GM19328 (cell line): ENCODE results near the gene PROX1.

Experiments used
- ATAC-seq: cut with Tn5 transposase; IDR thresholded peaks from one replicate; pipeline ENCODE4 v1.9.1; 2021; ENCODE audit warnings: mild to moderate bottlenecking, moderate library complexity; ENCODE audit not compliant: unreplicated experiment

Gene PROX1

GRCh38 chr1:213979751-213980586 is 7.8 kb upstream of the PROX1 start:
- ATAC-seq: no peak

GRCh38 chr1:213980906-213981305 is 6.9 kb upstream of the PROX1 start:
- no peak for ATAC-seq

GRCh38 chr1:213982289-213982671 is 5.5 kb upstream of the PROX1 start:
- no peak for ATAC-seq

GRCh38 chr1:213982672-213983492 is 4.9 kb upstream of the PROX1 start:
- no peak for ATAC-seq

- no peak for ATAC-seq
Measured at GRCh38 chr1:213983493-213984386, 4.0 kb upstream of the PROX1 start.

GRCh38 chr1:213984387-213985208 is 3.2 kb upstream of the PROX1 start:
- ATAC-seq: no peak

- no peak for ATAC-seq
Measured at GRCh38 chr1:213985209-213986019, 2.4 kb upstream of the PROX1 start.

- no peak for ATAC-seq
Measured at GRCh38 chr1:213986020-213986924, 1.5 kb upstream of the PROX1 start.

- ATAC-seq: no peak
Measured at GRCh38 chr1:213986925-213987250, 885 bp upstream of the PROX1 start.

- ATAC-seq: no peak
Measured at GRCh38 chr1:213987422-213987926, 299 bp upstream of the PROX1 start.

- ATAC-seq: no peak
Measured at GRCh38 chr1:213988507-213989001, 781 bp downstream of the PROX1 start.

GRCh38 chr1:213989002-213989855 is 1.5 kb downstream of the PROX1 start:
- no peak for ATAC-seq

- no peak for ATAC-seq
Measured at GRCh38 chr1:213993929-213994328, 6.2 kb downstream of the PROX1 start.

- no peak for ATAC-seq
Measured at GRCh38 chr1:213994888-213995287, 7.1 kb downstream of the PROX1 start.

- no peak for ATAC-seq
Measured at GRCh38 chr1:213995603-213996002, 7.8 kb downstream of the PROX1 start.

- no peak for ATAC-seq
Measured at GRCh38 chr1:213996320-213997037, 8.7 kb downstream of the PROX1 start.
